Measurements from ENCODE around the gene C3orf20. TPM values are rescaled to one million over a fixed set of nuclear protein-coding genes. Genes with fewer than 3 reads are reported as not detected.

C3orf20 gene
- total RNA-seq, 4 donors from 2014 or later: not detected

DNA sequence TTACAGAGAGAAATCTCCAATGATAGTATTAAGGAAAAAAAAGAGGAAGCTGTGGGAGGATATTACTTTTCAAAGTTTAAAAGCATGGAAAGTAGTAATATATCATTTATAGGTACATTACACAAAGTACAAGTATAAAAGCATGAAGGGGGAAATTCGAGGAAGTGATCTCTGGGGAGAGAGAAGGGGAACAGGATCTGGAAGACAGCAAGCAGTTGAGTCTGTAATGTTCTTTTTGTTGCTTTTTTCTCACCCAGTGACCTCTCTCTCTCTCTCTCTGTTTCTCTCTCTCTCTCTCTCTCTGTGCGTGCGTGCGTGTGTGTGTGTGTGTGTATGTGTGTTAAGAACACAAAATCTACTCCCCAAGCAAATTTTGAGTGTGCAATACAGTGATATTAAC, 10.2 kb downstream of the C3orf20 start:
- intact Hi-C loops (cut with DNase I): no loop called here
- Histone ChIP-seq H3K9me3 (no peaks in the 10 kb centered on the region), H3K4me1 (no peaks in the 10 kb centered on the region), H3K27me3 (no peaks in the 10 kb centered on the region), H3K36me3 (no peaks in the 10 kb centered on the region), H3K4me3 (no peak overlapping the region), H3K27ac (no peak overlapping the region)
- no peak for TF ChIP-seq POLR2A (IDR thresholded peaks at IDR 0.05)
- TF ChIP-seq, protein P1, sequence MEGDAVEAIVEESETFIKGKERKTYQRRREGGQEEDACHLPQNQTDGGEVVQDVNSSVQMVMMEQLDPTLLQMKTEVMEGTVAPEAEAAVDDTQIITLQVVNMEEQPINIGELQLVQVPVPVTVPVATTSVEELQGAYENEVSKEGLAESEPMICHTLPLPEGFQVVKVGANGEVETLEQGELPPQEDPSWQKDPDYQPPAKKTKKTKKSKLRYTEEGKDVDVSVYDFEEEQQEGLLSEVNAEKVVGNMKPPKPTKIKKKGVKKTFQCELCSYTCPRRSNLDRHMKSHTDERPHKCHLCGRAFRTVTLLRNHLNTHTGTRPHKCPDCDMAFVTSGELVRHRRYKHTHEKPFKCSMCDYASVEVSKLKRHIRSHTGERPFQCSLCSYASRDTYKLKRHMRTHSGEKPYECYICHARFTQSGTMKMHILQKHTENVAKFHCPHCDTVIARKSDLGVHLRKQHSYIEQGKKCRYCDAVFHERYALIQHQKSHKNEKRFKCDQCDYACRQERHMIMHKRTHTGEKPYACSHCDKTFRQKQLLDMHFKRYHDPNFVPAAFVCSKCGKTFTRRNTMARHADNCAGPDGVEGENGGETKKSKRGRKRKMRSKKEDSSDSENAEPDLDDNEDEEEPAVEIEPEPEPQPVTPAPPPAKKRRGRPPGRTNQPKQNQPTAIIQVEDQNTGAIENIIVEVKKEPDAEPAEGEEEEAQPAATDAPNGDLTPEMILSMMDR (IDR thresholded peaks at IDR 0.05): no peak
- DNase-seq: no peak
- WGBS, 2 donors: 31 to 38% methylated on average over 4 of the region's 4 CpGs

DNA sequence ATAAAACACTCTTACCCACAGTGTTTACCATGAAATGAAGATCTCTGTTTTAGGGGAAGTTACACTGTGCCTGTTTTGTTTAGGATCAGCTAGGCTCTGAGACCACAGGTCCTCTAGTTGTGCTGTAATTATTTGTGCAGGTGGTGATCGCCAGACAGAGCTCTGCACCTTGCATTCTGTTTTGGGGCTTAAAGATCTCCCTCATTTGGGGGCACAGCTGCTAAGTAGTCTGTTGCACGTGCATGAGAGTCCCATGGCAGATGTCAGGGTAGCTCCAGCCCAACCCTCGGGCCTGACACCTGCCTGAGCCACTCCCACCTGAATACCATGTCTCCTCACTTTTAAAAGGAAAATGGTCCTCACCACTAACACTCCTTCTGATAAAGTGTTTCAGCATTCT, 12.4 kb downstream of the C3orf20 start:
- no peak overlapping the region for H3K4me3 ChIP-seq
- DNase-seq: no peak
- intact Hi-C loops (cut with DNase I): no loop called here

DNA sequence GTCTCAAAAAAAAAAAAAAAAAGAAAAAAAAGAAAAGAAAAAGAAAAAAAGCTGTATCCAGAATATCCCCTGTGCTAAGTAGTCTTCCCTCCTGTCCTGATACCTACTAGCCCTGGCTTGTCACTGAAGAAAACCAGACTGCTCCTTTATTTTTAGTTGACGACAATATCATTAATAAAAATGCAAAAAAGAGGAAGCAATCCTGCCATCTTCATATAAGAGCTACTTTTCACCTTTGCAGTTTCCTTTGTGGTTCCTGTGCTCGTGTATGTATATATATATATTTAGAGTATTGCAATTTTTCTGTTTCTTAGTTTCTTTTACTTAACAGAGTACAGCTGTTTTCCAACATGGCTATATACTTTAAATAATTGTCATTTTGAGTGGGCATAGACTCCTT, 13.6 kb downstream of the C3orf20 start:
- Histone ChIP-seq H3K27me3 (no peaks in the 10 kb centered on the region), H3K36me3 (no peaks in the 10 kb centered on the region), H3K4me1 (no peaks in the 10 kb centered on the region), H3K9me3 (no peaks in the 10 kb centered on the region), H3K27ac (no peak overlapping the region), H3K4me3 (no peak overlapping the region)
- intact Hi-C loops (cut with DNase I): no loop called here
- TF ChIP-seq POLR2A (IDR thresholded peaks at IDR 0.05): no peak
- TF ChIP-seq, protein P1 (IDR thresholded peaks at IDR 0.05): no peak
- WGBS, 2 donors: 39 to 44% methylated on average over 2 of the region's 2 CpGs
- no peak for DNase-seq

More for the DNA sequence above, 12.4 kb downstream of the C3orf20 start:
- no peak overlapping the region for H3K27ac ChIP-seq
- H3K36me3 ChIP-seq: no peaks in the 10 kb centered on the region
- H3K27me3 ChIP-seq: no peaks in the 10 kb centered on the region
- H3K9me3 ChIP-seq: no peaks in the 10 kb centered on the region
- TF ChIP-seq, protein P1 (IDR thresholded peaks at IDR 0.05): no peak
- TF ChIP-seq POLR2A (IDR thresholded peaks at IDR 0.05): no peak
- 0 to 40% methylated on average over 2 to 3 of the region's 3 CpGs for WGBS, 2 donors
- H3K4me1 ChIP-seq: no peaks in the 10 kb centered on the region

DNA sequence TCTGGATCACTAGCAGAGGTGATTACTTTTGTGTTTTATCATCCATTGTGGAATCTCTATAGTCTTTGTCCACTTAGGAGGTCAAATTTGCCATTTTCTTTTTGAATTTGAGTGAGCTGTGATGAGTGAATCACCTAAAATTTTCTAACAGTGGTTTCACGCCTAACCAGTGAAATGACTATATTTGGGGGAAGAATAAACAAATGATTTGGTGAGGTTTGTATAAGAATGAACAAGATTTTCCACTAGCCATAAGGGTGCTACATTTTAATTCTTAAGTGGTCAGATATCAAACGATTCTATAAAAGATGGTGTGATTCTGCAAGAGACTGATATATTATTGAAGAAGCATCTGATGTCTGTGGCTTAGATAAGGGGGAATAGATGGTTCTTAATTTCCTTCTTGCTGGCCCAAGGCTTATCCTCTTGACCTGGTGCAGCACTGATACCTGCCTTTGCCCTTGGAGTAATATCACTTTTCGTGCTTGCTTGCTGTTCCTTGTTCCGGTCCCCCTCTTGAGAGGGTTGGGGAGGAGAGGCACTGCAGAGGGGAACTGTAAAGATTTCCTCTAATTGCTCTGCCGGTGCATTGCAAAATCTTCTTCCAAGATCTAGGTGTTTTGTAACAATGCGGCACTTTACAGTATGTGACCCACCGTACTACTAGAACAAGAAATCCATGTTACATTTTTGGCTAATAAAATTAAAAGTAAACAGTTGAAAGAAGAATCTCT, 14.5 kb downstream of the C3orf20 start:
- WGBS, 2 donors: 55 to 79% methylated on average over 7 of the region's 7 CpGs
- no peaks in the 10 kb centered on the region for H3K9me3 ChIP-seq
- H3K36me3 ChIP-seq: no peaks in the 10 kb centered on the region
- H3K4me1 ChIP-seq: no peaks in the 10 kb centered on the region
- no peak for DNase-seq
- H3K27ac ChIP-seq: no peak overlapping the region
- H3K27me3 ChIP-seq: no peaks in the 10 kb centered on the region
- H3K4me3 ChIP-seq: no peak overlapping the region
- intact Hi-C loops (cut with DNase I): no loop called here
- TF ChIP-seq, protein P1 (IDR thresholded peaks at IDR 0.05): no peak
- no peak for TF ChIP-seq POLR2A (IDR thresholded peaks at IDR 0.05)

DNA sequence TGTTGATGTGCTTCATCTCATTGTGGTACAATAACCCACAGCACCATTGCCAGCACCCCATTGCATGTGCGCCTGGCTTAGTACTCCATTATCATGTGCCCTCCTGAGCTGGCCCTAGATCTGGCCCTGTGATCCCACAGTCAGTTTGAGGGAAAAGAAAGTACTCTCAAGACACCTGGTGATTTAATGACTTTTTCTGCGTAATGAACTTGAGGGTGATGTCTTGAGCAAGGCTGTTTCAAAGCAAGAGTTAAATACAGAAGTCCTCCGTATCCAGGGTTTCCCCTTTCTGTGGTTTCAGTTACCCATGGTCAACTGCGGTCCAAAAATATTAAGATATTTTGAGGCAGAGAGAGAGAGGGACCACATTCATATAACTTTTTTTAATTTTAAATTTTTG, 16.3 kb downstream of the C3orf20 start:
- no peak for DNase-seq
- intact Hi-C loops (cut with DNase I): no loop called here
- H3K9me3 ChIP-seq: no peaks in the 10 kb centered on the region
- H3K4me3 ChIP-seq: no peak overlapping the region
- no peaks in the 10 kb centered on the region for H3K4me1 ChIP-seq
- 72 to 81% methylated on average over 3 to 4 of the region's 4 CpGs for WGBS, 2 donors
- H3K36me3 ChIP-seq: no peaks in the 10 kb centered on the region
- no peak overlapping the region for H3K27ac ChIP-seq
- TF ChIP-seq, protein P1 (IDR thresholded peaks at IDR 0.05): no peak
- no peak for TF ChIP-seq POLR2A (IDR thresholded peaks at IDR 0.05)
- no peaks in the 10 kb centered on the region for H3K27me3 ChIP-seq

All from esophagus squamous epithelium (tissue), 5 donors.